Lower leg skin (tissue), 3 donors: ENCODE data around the gene RSKR.

Experiments
- POLR2A ChIP-seq, 2 donors: fragments of 450-650 bp; IDR thresholded peaks; one replicate each; pipeline ENCODE4 v1.6.1; 2016 to 2017; ENCODE audit warnings: antibody characterized with exemption in 2 of 2, mild to moderate bottlenecking in 1 of 2, moderate library complexity in 1 of 2
- TF ChIP-seq, protein P1 (sequence below), 3 donors: fragments of 450-650 bp; IDR thresholded peaks; one replicate each; pipeline ENCODE4 v1.5.1; 2016; ENCODE audit warnings: antibody characterized with exemption in 3 of 3, mild to moderate bottlenecking in 3 of 3, moderate library complexity in 2 of 3

DNA sequence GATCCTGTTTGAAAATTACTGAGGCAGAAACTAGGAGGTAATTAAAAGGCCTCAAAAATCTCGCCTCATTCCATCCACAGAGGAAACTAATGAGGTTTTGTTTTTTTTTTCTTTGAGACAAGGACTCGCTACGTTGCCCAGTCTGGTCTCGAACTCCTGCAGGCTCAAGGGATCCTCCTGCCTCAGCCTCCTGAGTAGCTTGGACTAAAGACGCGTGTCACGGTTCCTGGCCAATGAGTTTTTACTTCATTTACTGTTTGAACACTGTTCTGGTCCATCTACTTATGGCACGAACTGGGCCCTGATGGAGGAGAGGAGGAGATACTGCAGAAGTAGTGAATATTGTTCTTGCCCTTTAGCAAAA, 31.6 kb upstream of the RSKR start:
- TF ChIP-seq, protein P1, sequence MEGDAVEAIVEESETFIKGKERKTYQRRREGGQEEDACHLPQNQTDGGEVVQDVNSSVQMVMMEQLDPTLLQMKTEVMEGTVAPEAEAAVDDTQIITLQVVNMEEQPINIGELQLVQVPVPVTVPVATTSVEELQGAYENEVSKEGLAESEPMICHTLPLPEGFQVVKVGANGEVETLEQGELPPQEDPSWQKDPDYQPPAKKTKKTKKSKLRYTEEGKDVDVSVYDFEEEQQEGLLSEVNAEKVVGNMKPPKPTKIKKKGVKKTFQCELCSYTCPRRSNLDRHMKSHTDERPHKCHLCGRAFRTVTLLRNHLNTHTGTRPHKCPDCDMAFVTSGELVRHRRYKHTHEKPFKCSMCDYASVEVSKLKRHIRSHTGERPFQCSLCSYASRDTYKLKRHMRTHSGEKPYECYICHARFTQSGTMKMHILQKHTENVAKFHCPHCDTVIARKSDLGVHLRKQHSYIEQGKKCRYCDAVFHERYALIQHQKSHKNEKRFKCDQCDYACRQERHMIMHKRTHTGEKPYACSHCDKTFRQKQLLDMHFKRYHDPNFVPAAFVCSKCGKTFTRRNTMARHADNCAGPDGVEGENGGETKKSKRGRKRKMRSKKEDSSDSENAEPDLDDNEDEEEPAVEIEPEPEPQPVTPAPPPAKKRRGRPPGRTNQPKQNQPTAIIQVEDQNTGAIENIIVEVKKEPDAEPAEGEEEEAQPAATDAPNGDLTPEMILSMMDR (IDR thresholded peaks at IDR 0.05): no peak
- TF ChIP-seq POLR2A (IDR thresholded peaks at IDR 0.05): no peak
